Activated CD4-positive, alpha-beta memory T cell treated with anti-CD3 and anti-CD28 coated beads, Interleukin-2, amount 10 ng/mL, durations not matched to agents 7 days and 5 days (primary cell): ENCODE data around the gene NCKAP1. TPM values are rescaled to one million over a fixed set of nuclear protein-coding genes. Genes with fewer than 3 reads are reported as not detected.

Experiments
- CTCF ChIA-PET: fragments of 350-600 bp; sonication (Branson Sonifier 250); formaldehyde crosslinking; loops from one replicate; lab custom pipeline; 2021; ENCODE audit warnings: antibody characterized with exemption, inconsistent platforms; lab: Charles Lee
- POLR2A ChIA-PET: fragments of 350-600 bp; sonication (Branson Sonifier 250); formaldehyde crosslinking; loops from one replicate; lab custom pipeline; 2021; ENCODE audit warnings: antibody characterized with exemption; lab: Charles Lee
- DNase-seq: peaks from one replicate; pipeline ENCODE4 v3.0.0-alpha.2; 2020
- H3K27ac Mint-ChIP-seq: one replicate; pipeline ENCODE4 v1.8.0; 2021; ENCODE audit warnings: mild to moderate bottlenecking, mixed read lengths
- H3K27me3 Mint-ChIP-seq: one replicate; pipeline ENCODE4 v1.8.0; 2021; ENCODE audit warnings: mixed read lengths
- H3K36me3 Mint-ChIP-seq: one replicate; pipeline ENCODE4 v1.8.0; 2021; ENCODE audit warnings: low read depth, mixed read lengths
- H3K4me1 Mint-ChIP-seq: one replicate; pipeline ENCODE4 v1.8.0; 2021; ENCODE audit warnings: mixed read lengths
- H3K4me3 Mint-ChIP-seq: one replicate; pipeline ENCODE4 v1.8.0; 2021; ENCODE audit warnings: mild to moderate bottlenecking, mixed read lengths
- H3K9me3 Mint-ChIP-seq: one replicate; pipeline ENCODE4 v1.8.0; 2021; ENCODE audit warnings: mixed read lengths
- total RNA-seq, 2 experiments: library from RNA; stranded (reverse); gene quantifications; one replicate each; pipeline ENCODE4 v1.2.3, GENCODE V29; 2021

NCKAP1 gene
- total RNA-seq, 2 experiments from 2014 or later, result 4.1 to 4.3 TPM

GRCh38 chr2:182862091-182862490, 176.2 kb downstream of the NCKAP1 start:
- ChIA-PET CTCF (no interaction called here), POLR2A (no interaction called here)
- H3K36me3 Mint-ChIP-seq, result no peaks in the 10 kb centered on the region
- no peak overlapping the region for H3K4me3 Mint-ChIP-seq
- peaks cover 46% of the 10 kb centered on the region for H3K27me3 Mint-ChIP-seq
- peaks cover 13% of the 10 kb centered on the region for H3K4me1 Mint-ChIP-seq
- H3K27ac Mint-ChIP-seq, result no peak overlapping the region
- no peak for DNase-seq
- no peaks in the 10 kb centered on the region for H3K9me3 Mint-ChIP-seq

- Mint-ChIP-seq H3K9me3 (no peaks in the 10 kb centered on the region), H3K4me1 (peaks cover 4% of the 10 kb centered on the region), H3K4me3 (no peak overlapping the region), H3K27ac (no peak overlapping the region), H3K27me3 (peaks cover 36% of the 10 kb centered on the region), H3K36me3 (no peaks in the 10 kb centered on the region)
- POLR2A ChIA-PET, result no interaction called here
- CTCF ChIA-PET, result no interaction called here
- no peak for DNase-seq
Observed at GRCh38 chr2:182860858-182861257, 177.4 kb downstream of the NCKAP1 start.

Other genes with a start within 250 kb of the NCKAP1 start
- gene FRZB, start 171.8 kb downstream of the NCKAP1 start, total RNA-seq, result not detected
- gene DUSP19, start 40.3 kb upstream of the NCKAP1 start, total RNA-seq, result 1 to 10 TPM in 1 of 2 experiments, under 1 TPM in 1; 0.93 to 1.1 TPM
- gene NUP35, start 86.0 kb upstream of the NCKAP1 start, total RNA-seq, result 10 to 100 TPM; 15.5 to 15.9 TPM